Rectal smooth muscle tissue (tissue), 1 donor: ENCODE results near the gene FAM3B.

Source experiments
- H3K27ac ChIP-seq: one replicate; pipeline ENCODE4 v1.7.0; 2013; ENCODE audit warnings: low read depth, low read length, inconsistent platforms
- H3K27me3 ChIP-seq: one replicate; pipeline ENCODE4 v1.7.0; 2013; ENCODE audit warnings: low read length; ENCODE audit not compliant: control insufficient read depth, insufficient read depth
- H3K36me3 ChIP-seq: one replicate; pipeline ENCODE4 v1.7.0; 2013; ENCODE audit warnings: low read length; ENCODE audit not compliant: control insufficient read depth, insufficient read depth
- H3K4me1 ChIP-seq: one replicate; pipeline ENCODE4 v1.7.0; 2013; ENCODE audit warnings: low read length; ENCODE audit not compliant: control insufficient read depth, insufficient read depth
- H3K4me3 ChIP-seq: one replicate; pipeline ENCODE4 v1.7.0; 2013; ENCODE audit warnings: low read length
- H3K9ac ChIP-seq: one replicate; pipeline ENCODE4 v1.7.0; 2013; ENCODE audit warnings: low read length

Gene FAM3B, protein sequence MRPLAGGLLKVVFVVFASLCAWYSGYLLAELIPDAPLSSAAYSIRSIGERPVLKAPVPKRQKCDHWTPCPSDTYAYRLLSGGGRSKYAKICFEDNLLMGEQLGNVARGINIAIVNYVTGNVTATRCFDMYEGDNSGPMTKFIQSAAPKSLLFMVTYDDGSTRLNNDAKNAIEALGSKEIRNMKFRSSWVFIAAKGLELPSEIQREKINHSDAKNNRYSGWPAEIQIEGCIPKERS

DNA sequence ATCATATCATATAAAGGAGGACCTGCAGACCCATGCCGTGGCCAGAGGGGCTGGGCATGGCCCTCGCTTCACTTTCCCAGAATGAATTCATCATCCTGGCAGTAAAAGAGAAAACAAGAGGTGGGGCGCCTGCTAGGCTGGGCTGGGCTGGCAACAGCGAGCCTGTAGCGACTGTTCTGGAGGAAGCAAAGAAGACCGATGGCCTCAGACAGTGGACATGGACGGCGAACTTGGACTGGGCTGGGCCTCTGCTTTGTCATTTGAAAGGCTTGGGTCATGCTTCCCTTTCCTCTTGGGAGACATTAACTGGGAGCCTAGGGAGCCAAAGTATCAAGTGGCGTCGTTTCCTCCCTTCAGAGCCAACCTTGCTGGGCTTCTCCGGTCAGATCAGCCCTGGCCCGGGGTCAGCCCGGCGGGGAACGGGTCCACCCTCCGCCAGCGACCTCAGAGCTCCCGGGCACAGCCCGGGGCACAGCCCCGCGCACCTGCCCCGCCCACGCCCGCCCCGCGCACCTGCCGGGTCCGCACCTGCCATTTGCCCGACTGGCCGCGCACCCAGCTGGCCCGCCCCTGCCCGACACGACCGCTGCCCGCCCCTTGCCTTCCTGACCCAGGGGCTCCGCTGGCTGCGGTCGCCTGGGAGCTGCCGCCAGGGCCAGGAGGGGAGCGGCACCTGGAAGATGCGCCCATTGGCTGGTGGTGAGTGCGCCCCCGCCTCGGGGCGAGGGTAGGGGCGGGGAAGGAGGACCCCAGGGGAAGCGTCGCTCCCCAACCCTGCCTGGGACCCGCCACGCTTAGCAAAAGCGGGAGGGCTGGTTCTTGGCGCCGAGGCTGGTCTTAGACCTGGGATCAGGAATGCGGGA is at the start of gene FAM3B:
Gene FAM3B (plus strand): TSS at position 602 of the 863 bp plus-strand sequence. CDS start 79 bp downstream, at position 681.
- Histone ChIP-seq H3K27ac (no peak within 1 kb of the TSS), H3K9ac (no peak within 1 kb of the TSS), H3K4me3 (peak within 1 kb of the TSS; percentile 28), H3K36me3 (no peaks in the 10 kb centered on the region), H3K27me3 (peaks cover 11% of the 10 kb centered on the region), H3K4me1 (no peaks in the 10 kb centered on the region)

DNA sequence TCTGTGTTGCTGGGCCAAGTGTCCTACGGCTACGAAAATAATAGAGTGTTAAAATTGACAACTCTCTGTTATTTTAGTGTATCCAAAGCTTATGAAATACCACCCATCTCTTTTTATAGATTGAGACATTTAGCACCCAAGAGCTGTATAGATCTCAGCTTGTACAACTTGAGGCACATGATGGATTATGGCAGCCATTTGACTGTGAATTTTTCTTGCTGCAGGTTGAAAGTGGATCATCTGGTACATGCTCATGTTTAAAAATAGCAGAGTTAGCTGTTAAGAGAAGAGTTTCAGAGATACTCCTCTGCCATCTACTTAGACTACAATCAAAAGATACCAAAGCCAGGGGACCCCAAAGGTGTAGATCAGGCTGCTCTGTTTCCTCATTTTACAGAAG is 49.3 kb upstream of the FAM3B start:
- Histone ChIP-seq H3K36me3 (no peaks in the 10 kb centered on the region), H3K9ac (no peak overlapping the region), H3K27me3 (no peaks in the 10 kb centered on the region), H3K4me1 (no peaks in the 10 kb centered on the region), H3K4me3 (no peak overlapping the region), H3K27ac (no peak overlapping the region)

DNA sequence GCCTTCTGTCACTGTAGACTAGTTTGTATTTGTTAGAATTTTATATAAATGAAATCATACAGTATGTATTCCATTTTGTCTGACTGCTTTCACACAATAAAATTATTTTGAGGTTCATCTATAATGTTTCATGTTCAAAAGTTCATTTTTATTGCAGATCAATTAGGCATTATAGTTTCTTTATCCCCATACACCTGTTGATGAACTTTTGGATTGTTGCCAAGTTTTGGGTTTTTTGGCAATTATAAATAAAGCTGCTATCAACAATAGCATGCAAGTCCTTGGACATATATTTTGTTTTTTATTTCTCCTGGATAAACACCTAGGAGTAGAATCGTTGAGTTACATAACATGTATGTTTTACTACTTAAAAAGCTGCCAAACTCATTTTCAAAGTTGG is 47.1 kb upstream of the FAM3B start:
- Histone ChIP-seq H3K4me3 (no peak overlapping the region), H3K9ac (no peak overlapping the region), H3K36me3 (no peaks in the 10 kb centered on the region), H3K27me3 (no peaks in the 10 kb centered on the region), H3K27ac (no peak overlapping the region), H3K4me1 (no peaks in the 10 kb centered on the region)

DNA sequence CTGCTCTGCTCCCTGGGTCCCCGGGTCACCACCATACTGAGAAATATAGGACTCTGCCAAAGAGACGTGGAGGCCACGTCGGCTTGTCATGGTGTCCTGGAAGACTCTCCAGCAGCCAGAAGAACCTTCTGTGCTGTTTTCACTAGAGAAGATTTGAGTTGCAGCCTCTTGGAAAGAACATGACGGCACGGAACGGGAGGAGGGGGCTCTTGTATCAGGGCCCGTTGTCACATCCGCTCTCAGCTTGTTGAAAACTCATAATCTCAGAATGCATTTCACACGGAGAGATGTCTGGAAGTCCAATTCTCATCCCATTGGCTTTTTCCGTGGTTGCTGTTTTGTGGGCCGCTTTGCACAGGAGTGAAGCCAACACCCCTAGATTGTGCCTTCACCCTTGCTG is 39.4 kb upstream of the FAM3B start:
- Histone ChIP-seq H3K4me1 (no peaks in the 10 kb centered on the region), H3K4me3 (no peak overlapping the region), H3K9ac (no peak overlapping the region), H3K27ac (no peak overlapping the region), H3K27me3 (no peaks in the 10 kb centered on the region), H3K36me3 (peaks cover 3% of the 10 kb centered on the region)

DNA sequence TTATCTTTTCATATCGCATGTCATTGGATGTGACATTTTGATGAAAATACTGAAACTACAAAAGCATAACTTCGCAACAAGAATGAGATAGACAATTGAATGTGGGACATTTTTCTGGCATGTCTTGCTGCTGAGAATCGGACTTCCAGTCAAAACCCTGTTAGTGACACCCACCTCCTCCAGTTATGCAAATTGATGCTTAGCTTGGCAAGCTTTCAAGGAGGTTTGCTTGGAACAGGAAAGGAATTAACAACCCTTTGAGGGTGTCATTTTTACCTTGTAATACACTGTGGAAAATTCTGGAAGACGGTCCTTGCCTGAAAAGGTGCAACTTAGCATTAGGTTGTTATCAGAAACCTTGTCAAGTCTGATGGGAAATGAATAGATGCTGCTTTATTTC is 38.8 kb upstream of the FAM3B start:
- H3K27me3 ChIP-seq, result no peaks in the 10 kb centered on the region
- H3K9ac ChIP-seq, result no peak overlapping the region
- peaks cover 3% of the 10 kb centered on the region for H3K36me3 ChIP-seq
- H3K27ac ChIP-seq, result no peak overlapping the region
- no peaks in the 10 kb centered on the region for H3K4me1 ChIP-seq
- no peak overlapping the region for H3K4me3 ChIP-seq

DNA sequence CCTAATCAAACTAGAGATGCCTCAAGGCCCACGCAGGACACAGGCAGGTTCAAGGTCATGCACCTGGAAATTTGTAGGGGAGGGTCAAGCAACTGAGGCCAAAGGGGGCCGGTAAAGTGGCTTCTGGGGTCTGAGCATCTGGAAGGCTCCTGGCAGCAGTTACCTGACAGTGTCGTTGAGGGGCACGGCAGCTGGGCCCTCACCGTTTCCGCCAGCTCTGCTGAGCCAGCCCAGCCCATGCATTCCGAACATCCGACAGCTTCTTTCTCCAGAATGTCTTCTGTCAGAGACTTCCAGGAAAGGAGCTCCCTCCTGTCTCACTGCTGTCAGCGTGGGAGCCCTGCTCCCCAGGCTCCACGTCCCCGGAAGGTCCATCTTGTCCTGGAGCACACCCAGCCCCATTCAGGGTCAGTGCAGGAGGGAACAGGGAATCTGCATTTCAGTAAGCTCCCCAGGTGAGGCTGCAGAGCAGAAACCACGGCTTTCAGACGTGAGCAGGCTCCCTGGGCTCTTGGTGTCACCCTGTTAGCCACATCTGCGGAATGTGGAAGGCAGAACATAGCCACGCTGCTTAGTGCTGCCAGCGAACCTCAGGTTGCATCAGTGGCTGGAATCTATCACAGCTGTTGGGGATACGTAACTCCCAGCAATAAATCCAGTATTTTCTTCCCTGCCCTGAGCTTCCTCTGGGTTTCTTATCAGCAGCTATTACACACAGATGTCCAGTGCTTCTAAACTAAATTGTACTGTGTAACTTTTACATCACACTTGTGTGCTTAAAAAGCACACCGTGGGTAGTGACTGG is 36.3 kb upstream of the FAM3B start:
- Histone ChIP-seq H3K36me3 (peaks cover 3% of the 10 kb centered on the region), H3K27ac (no peak overlapping the region), H3K4me1 (no peaks in the 10 kb centered on the region), H3K27me3 (no peaks in the 10 kb centered on the region), H3K9ac (no peak overlapping the region), H3K4me3 (no peak overlapping the region)

DNA sequence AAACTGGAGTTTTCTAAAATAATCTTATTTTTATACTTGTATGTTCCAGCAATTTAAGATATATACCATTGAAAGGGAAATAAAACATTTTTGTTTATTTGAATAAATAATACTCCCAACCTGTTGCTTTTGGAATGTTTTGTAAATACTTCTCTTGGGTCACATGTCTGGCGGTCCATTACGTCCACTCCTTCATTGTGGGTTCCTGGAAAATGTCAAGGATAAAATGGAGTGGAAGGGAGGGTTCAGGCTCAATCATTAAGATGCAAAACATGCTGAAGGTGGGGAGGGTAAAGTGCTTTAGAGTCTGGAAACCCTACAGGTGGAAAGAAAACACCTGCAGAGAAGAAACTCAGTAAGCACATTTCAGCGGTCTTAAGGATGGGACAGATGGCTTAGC is 34.2 kb upstream of the FAM3B start:
- H3K4me1 ChIP-seq, result no peaks in the 10 kb centered on the region
- no peak overlapping the region for H3K4me3 ChIP-seq
- no peaks in the 10 kb centered on the region for H3K36me3 ChIP-seq
- H3K27me3 ChIP-seq, result no peaks in the 10 kb centered on the region
- H3K9ac ChIP-seq, result no peak overlapping the region
- H3K27ac ChIP-seq, result no peak overlapping the region

DNA sequence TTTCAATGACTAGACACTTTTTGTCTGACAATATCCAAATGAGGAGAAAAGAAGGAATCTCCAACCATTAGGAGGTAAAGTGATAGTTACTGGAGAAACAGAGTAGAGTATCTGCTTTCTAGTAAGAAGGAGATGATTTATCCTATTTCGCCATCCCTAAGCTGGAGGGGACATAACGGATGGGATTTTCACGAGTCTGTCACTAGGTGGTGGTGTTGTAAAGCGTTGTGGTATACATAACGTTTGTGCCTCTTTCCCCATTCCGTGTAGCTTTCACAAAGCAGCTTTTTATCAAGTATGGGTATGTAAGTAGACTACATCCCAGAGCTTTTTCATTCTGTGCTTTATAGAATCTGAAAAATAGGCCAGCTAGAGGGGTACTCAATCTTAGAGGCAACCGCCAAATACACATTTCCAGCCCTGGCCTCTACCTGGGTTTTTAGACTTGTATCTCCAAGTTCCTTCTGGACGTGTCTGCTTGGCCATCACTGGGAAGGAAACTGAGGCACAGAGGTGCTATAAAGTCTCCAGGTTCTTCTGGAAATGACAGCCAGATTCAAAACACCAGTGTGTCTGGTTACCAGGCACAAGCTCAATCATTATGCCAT is 33.3 kb upstream of the FAM3B start:
- no peak overlapping the region for H3K9ac ChIP-seq
- H3K27ac ChIP-seq, result no peak overlapping the region
- H3K36me3 ChIP-seq, result no peaks in the 10 kb centered on the region
- H3K27me3 ChIP-seq, result no peaks in the 10 kb centered on the region
- H3K4me1 ChIP-seq, result no peaks in the 10 kb centered on the region
- H3K4me3 ChIP-seq, result no peak overlapping the region

DNA sequence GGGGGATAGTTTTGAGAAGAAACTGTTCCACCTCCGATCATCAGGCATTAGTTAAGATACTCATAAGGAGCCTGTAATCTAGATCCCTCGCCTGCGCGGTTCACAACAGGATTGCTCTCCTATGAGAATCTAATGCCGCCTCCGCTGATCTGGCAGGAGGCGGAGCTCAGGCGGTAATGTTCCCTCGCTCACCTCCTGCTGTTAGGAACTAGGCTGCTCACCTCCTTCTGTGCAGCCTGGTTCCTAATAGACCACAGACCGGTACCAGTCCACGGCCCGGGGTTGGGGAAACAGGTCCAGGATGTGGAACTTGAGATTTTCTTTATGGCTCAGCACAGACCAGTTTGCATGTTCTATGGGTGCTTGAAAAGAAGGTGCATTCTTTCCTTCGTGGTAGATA is 27.2 kb upstream of the FAM3B start:
- H3K4me3 ChIP-seq, result no peak overlapping the region
- H3K4me1 ChIP-seq, result no peaks in the 10 kb centered on the region
- H3K27ac ChIP-seq, result no peak overlapping the region
- H3K36me3 ChIP-seq, result no peaks in the 10 kb centered on the region
- H3K9ac ChIP-seq, result no peak overlapping the region
- peaks cover 5% of the 10 kb centered on the region for H3K27me3 ChIP-seq

DNA sequence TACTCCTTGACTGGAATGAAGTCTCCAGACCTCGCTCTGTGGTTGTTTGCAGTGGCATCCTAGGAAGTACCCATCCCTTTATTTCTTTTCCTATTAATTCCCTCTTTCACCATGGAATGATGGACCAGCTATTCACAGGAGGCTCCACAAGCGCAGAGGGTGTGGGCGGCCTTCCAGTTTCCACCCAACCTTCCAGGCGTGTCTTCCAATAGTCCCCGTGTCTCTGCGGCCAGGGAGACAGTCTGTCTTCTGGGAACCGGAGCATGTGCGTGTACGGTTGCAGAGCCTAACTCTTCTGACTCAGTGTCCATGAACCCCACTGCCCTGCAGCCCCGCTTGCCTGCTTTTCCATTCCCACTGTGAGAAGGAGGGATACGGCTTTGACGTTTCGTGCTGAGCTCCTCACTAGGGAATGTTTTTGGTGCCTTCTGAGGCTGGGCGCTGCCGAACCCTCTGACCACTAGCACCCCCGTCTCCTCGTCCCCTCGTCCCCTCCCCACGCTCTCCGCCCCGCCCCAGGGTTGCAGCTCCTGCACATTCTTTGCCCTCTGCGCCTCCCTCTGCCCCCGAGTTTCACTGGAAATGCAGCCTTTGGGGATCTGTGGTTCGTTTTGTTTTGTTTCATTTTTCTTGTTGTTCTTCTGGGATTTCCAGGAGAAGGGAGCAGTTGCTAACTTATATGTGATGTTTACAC is 26.3 kb upstream of the FAM3B start:
- Histone ChIP-seq H3K36me3 (no peaks in the 10 kb centered on the region), H3K4me3 (no peak overlapping the region), H3K27ac (no peak overlapping the region), H3K4me1 (no peaks in the 10 kb centered on the region), H3K9ac (no peak overlapping the region), H3K27me3 (peaks cover 5% of the 10 kb centered on the region)

DNA sequence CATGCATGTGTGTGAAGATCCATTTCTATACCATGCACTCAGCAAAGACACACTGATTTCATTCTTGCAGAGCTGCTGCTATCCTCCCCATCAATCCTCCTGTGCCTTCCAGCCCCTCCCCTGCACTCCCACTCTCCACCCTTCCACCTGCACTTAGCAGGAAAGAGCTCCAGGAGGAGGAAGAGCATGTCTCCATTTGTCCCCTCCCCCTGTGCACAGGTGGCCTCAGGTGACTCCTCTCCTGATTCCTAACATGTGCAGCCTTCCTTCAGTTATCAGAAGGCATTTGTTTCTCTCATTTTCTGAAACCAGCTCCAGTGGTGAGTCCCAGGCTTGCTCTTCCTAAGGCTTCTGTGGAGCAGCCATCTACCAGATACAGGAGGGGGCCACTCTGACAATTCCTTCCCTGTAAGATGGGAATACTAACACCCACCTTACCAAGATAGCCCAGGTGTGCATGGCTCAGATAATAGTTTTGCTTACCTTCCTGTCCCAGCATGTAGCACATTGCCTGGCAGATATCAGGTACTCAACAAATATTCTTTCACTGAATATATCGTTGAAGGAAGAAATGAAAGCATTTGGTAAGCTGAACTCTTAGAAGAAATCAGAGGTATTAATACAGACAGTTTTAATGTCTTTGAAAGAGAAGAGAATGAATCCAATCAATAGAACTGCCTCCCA is 21.9 kb upstream of the FAM3B start:
- Histone ChIP-seq H3K9ac (no peak overlapping the region), H3K27me3 (peaks cover 7% of the 10 kb centered on the region)

More for the DNA sequence above, 21.9 kb upstream of the FAM3B start:
- H3K36me3 ChIP-seq, result no peaks in the 10 kb centered on the region
- no peaks in the 10 kb centered on the region for H3K4me1 ChIP-seq
- no peak overlapping the region for H3K27ac ChIP-seq
- no peak overlapping the region for H3K4me3 ChIP-seq
